ENCODE measurements around the gene KLC3. TPM values are rescaled to one million over a fixed set of nuclear protein-coding genes. Genes with fewer than 3 reads are reported as not detected.
"Not testable (repeated sequence)": the region's sequence is repeated elsewhere in the genome, so short reads cannot be mapped to it uniquely, and the experiment has no call there.

The KLC3 gene
- total RNA-seq, 2 donors from 2014 or later = not detected

DNA sequence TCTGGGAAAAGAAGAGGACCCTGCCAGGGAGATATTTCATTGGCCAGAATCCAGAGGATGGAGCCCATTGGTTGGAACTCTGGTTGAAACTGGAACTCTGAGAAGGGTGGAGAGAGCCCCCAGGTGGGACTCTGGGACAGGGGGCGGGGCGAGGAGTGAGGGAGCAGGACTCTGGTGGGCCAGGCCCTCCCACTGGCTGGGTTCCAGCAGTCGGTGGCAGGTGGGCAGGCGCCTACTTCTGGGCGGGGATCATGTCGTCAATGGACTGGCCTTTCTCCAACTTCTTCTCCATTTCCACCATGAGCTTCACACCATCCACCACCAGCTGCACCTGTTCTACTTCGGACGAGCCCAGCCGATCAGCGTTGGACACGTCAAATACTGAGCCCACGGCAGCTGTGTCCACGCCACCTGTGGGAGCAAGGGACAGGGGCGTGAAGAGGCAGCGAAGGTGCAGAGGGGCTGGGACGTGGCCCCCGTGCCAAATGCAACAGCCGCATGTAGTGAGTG is 34.0 kb upstream of the KLC3 start:
- TF ChIP-seq, protein P1, sequence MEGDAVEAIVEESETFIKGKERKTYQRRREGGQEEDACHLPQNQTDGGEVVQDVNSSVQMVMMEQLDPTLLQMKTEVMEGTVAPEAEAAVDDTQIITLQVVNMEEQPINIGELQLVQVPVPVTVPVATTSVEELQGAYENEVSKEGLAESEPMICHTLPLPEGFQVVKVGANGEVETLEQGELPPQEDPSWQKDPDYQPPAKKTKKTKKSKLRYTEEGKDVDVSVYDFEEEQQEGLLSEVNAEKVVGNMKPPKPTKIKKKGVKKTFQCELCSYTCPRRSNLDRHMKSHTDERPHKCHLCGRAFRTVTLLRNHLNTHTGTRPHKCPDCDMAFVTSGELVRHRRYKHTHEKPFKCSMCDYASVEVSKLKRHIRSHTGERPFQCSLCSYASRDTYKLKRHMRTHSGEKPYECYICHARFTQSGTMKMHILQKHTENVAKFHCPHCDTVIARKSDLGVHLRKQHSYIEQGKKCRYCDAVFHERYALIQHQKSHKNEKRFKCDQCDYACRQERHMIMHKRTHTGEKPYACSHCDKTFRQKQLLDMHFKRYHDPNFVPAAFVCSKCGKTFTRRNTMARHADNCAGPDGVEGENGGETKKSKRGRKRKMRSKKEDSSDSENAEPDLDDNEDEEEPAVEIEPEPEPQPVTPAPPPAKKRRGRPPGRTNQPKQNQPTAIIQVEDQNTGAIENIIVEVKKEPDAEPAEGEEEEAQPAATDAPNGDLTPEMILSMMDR (IDR thresholded peaks at IDR 0.05) = no peak
- no peak overlapping the region for H3K27ac ChIP-seq
- H3K4me1 ChIP-seq (ENCODE audit: control insufficient read depth in 1 of 2, low read depth in 2 of 2) = no peaks in the 10 kb centered on the region
- ATAC-seq (ENCODE audit: insufficient number of reproducible peaks, low FRiP score, low read depth) = no peak
- H3K9me3 ChIP-seq = no peaks in the 10 kb centered on the region
- H3K27me3 ChIP-seq (replicated peaks; ENCODE audit: insufficient read depth) = no peaks in the 10 kb centered on the region
- DNase-seq (ENCODE audit: low spot score) = no peak
- no peaks in the 10 kb centered on the region for H3K36me3 ChIP-seq
- no peak overlapping the region for H3K4me3 ChIP-seq

GRCh38 chr19:45307361-45307760 is 33.2 kb upstream of the KLC3 start:
- H3K9me3 ChIP-seq = no peaks in the 10 kb centered on the region
- no peak overlapping the region for H3K4me3 ChIP-seq
- no peak for ATAC-seq (ENCODE audit: insufficient number of reproducible peaks, low FRiP score, low read depth)
- H3K36me3 ChIP-seq = no peaks in the 10 kb centered on the region
- no peak for DNase-seq (ENCODE audit: low spot score)
- H3K27me3 ChIP-seq (replicated peaks; ENCODE audit: insufficient read depth) = no peaks in the 10 kb centered on the region
- no peak overlapping the region for H3K27ac ChIP-seq
- TF ChIP-seq, protein P1 (IDR thresholded peaks at IDR 0.05) = no peak
- no peaks in the 10 kb centered on the region for H3K4me1 ChIP-seq (ENCODE audit: control insufficient read depth in 1 of 2, low read depth in 2 of 2)

DNA sequence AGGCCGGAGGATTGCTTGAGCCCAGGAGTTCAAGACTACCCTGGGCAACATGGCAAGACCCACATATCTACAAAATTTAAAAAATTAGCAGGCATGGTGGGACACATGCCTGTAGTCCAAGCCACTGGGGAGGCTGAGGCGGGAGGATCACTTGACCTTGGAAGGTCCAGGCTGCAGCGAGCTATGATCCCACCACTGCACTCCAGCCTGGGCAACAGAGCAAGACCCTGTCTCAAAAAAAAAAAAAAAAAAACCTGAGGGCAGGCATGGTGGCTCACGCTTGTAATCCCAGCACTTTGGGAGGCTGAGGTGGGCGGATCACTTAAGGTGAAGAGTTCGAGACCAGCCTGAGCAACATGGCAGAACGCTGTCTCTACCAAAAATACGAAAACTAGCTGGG is 31.2 kb upstream of the KLC3 start:
- H3K36me3 ChIP-seq; ATAC-seq (ENCODE audit: insufficient number of reproducible peaks, low FRiP score, low read depth); H3K27ac ChIP-seq; H3K4me1 ChIP-seq (ENCODE audit: control insufficient read depth in 1 of 2, low read depth in 2 of 2); H3K4me3 ChIP-seq; H3K27me3 ChIP-seq (replicated peaks; ENCODE audit: insufficient read depth); DNase-seq (ENCODE audit: low spot score); H3K9me3 ChIP-seq: not testable (repeated sequence)

DNA sequence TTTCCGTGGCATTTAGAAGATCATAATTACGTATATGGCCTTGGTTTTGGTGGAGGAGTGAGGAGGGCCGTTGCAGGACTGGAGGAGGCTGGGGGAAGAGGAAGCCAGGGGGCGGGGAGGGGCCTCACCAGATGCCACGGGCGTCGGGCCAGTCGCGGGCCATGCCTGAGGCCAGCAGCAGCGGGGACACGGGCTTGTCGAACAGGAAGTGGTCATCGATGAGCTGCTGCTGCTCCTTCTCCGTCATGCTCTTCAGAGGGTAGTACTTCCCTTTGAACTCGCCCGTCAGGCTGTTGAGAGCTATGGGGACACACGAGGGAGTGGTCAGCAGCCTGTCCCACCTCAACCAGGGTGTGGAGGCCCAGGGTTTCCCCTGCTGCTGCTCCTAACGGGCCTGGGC is 28.9 kb upstream of the KLC3 start:
- TF ChIP-seq, protein P1 (IDR thresholded peaks at IDR 0.05) = no peak

GRCh38 chr19:45312285-45312684 is 28.3 kb upstream of the KLC3 start:
- H3K4me1 ChIP-seq (ENCODE audit: control insufficient read depth in 1 of 2, low read depth in 2 of 2); H3K27ac ChIP-seq; H3K27me3 ChIP-seq (replicated peaks; ENCODE audit: insufficient read depth); ATAC-seq (ENCODE audit: insufficient number of reproducible peaks, low FRiP score, low read depth); H3K4me3 ChIP-seq; DNase-seq (ENCODE audit: low spot score); H3K9me3 ChIP-seq; H3K36me3 ChIP-seq: not testable (repeated sequence)

More for the DNA sequence above, 28.9 kb upstream of the KLC3 start:
- Histone ChIP-seq H3K4me3 (no peak overlapping the region), H3K27ac (no peak overlapping the region), H3K4me1 (ENCODE audit: control insufficient read depth in 1 of 2, low read depth in 2 of 2) (no peaks in the 10 kb centered on the region), H3K27me3 (replicated peaks; ENCODE audit: insufficient read depth) (no peaks in the 10 kb centered on the region), H3K36me3 (no peaks in the 10 kb centered on the region), H3K9me3 (no peaks in the 10 kb centered on the region)
- DNase-seq (ENCODE audit: low spot score) (no peak), ATAC-seq (ENCODE audit: insufficient number of reproducible peaks, low FRiP score, low read depth) (no peak)

DNA sequence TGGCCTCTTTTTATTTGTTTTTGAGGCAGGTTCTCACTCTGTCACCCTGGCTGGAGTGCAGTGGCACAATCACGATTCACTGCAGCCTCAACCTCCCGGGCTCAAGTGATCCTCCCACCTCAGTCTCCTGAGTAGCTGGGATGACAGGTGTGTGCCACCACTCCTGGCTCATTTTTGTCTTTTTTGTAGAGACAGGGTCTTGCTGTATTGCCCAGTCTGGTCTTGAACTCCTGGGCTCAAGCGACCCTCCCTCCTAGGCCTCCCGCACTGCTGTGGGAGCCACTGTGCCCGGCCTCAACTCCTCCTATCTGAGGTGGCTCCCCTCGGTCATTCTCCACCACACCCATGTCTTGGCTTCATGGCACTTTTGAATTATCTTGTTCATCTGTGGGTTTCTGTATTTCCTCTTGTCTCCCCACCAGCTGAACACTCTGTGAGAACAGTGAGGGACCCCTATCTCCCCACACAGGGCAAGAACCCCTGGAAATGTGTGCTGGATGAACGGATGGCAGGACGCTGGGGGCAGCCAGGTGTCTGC is 25.8 kb upstream of the KLC3 start:
- H3K9me3 ChIP-seq = no peaks in the 10 kb centered on the region
- TF ChIP-seq, protein P1 (IDR thresholded peaks at IDR 0.05) = no peak
- DNase-seq (ENCODE audit: low spot score) (no peak), ATAC-seq (ENCODE audit: insufficient number of reproducible peaks, low FRiP score, low read depth) (no peak)
- H3K4me3 ChIP-seq = no peak overlapping the region
- H3K27me3 ChIP-seq (replicated peaks; ENCODE audit: insufficient read depth) = no peaks in the 10 kb centered on the region
- H3K36me3 ChIP-seq = no peaks in the 10 kb centered on the region
- no peak overlapping the region for H3K27ac ChIP-seq
- H3K4me1 ChIP-seq (ENCODE audit: control insufficient read depth in 1 of 2, low read depth in 2 of 2) = no peaks in the 10 kb centered on the region
